NCI-H774 (cell line): Measurements from ENCODE around the gene NGF.

Source experiments
- DNase-seq: peaks from one replicate; lab custom pipeline; 2025; lab: John Stamatoyannopoulos, UW

Gene NGF

DNA sequence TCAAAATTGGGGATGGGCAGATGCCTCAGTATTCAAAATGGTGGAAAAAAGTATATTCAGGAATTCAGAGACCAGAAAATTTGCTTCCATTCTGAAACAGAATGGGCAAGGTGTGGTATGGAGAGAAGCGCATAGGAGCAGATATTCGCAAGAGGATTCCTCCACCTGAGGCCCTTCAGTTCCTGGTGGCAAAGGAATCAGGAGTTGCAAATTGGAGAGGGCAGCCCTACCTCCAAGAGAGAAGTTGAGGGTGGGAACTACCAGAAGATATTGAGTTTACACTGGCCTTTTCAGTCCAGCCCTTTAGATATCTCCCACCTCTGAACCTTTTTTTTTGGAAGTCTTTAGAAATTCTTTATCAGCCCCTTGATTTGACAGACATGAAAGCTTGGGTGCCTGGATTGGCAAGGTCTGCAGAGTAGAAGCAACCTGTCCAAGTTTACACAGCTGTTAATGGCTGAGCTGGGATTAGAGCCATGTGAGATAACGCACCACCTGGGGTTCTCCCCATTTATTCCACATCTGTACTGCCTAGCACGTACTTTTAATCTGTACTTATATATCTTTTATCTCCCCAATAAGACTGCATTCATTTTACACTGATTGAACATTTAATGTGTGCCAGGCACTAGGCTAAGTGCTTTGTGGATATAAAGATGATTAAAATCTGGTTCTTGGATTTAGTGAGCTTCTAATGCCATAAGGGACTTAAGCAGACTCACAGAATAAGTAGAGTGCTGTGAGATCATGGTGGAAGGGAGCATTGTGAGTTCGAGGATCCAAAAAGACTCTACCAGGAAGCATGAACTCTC, 99.5 kb downstream of the NGF start:
- peak; percentile 66 for DNase-seq

DNA sequence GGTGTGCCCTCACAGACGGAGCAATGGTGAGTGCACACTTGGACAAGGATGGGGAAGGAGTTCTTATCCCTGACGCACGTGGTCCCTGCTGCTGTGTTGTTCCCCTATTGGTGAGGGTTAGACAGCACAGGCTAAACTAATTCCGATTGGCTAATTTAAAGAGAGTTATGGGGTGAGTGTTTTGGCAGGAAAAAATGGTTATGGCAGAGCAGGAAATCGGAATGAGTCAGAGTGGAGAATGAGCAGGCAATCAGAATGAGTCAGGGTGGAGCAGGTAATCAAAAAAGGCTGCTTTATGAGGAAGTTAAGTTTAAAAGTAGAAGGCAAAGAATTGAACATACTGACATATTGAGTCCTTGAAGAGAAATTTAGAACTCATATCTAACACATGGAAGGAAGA, 100.5 kb downstream of the NGF start:
- DNase-seq = no peak

DNA sequence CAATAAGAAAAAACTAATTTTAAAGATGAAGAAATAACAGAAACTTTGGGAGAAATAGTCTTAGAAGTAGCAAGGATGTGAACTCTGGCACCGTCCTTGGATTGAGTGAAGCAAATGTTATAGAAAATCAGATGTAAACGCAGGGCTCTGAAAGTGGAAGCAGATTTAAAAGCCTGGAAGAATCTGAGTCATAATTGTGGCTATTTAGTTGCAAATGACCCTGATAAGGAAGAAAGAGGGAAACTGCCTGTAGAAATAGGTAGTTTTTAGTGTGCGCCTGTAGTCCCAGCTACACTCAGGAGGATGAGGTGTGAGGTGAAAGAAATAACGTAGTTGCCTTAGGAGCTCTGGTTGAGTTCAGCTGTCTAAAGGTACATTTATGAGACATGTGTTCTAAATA, 101.0 kb downstream of the NGF start:
- no peak for DNase-seq
